BE2C (cell line): ENCODE results near the gene SPATA45.
"Not testable (repeated sequence)": the region's sequence is repeated elsewhere in the genome, so short reads cannot be mapped to it uniquely, and the experiment has no call there.

Source experiments
- DNase-seq: peaks from one replicate; pipeline ENCODE4 v3.0.0-alpha.2; 2020
- H3K27me3 ChIP-seq: fragments of 250-450 bp; sonication (Bioruptor Pico); 2 replicates; pipeline ENCODE4 v1.5.1; 2020; ENCODE audit warnings: mild to moderate bottlenecking
- H3K36me3 ChIP-seq: fragments of 250-450 bp; sonication (Bioruptor Pico); 2 replicates; pipeline ENCODE4 v1.5.1; 2020; ENCODE audit warnings: mild to moderate bottlenecking
- H3K4me1 ChIP-seq: fragments of 250-450 bp; sonication (Bioruptor Pico); 2 replicates; pipeline ENCODE4 v1.5.1; 2020
- H3K4me3 ChIP-seq: 2 replicates; pipeline ENCODE4 v1.5.1; 2011; ENCODE audit warnings: low read depth, low read length
- H3K9me3 ChIP-seq: fragments of 250-450 bp; sonication (Bioruptor Pico); 2 replicates; pipeline ENCODE4 v1.5.1; 2020
- TF ChIP-seq, protein P1 (sequence below): IDR thresholded peaks from 2 replicates; pipeline ENCODE4 v1.5.1; 2012; ENCODE audit warnings: mild to moderate bottlenecking, low read depth, low read length

Gene SPATA45

DNA sequence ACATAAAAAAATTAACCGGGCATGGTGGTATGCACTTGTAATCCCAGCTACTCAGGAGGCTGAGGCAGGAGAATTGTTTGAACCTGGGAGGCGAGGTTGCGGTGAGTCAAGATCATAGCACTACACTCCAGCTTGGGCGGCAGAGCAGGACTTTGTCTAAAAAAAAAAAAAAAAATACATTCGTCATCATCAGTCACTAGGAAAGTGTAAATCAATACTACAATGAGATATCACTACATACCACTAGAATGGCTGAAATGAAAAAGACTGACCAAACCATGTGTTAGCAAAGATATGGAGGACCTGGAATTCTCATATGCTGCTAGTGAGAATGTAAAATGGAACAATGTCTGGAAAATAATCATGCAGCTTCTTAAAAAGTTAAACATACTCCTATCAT, 9.3 kb downstream of the SPATA45 start:
- H3K36me3 ChIP-seq: no peaks in the 10 kb centered on the region
- no peaks in the 10 kb centered on the region for H3K9me3 ChIP-seq
- DNase-seq: no peak
- H3K27me3 ChIP-seq: no peaks in the 10 kb centered on the region
- no peaks in the 10 kb centered on the region for H3K4me1 ChIP-seq
- TF ChIP-seq, protein P1, sequence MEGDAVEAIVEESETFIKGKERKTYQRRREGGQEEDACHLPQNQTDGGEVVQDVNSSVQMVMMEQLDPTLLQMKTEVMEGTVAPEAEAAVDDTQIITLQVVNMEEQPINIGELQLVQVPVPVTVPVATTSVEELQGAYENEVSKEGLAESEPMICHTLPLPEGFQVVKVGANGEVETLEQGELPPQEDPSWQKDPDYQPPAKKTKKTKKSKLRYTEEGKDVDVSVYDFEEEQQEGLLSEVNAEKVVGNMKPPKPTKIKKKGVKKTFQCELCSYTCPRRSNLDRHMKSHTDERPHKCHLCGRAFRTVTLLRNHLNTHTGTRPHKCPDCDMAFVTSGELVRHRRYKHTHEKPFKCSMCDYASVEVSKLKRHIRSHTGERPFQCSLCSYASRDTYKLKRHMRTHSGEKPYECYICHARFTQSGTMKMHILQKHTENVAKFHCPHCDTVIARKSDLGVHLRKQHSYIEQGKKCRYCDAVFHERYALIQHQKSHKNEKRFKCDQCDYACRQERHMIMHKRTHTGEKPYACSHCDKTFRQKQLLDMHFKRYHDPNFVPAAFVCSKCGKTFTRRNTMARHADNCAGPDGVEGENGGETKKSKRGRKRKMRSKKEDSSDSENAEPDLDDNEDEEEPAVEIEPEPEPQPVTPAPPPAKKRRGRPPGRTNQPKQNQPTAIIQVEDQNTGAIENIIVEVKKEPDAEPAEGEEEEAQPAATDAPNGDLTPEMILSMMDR: no peak
- no peak overlapping the region for H3K4me3 ChIP-seq

- H3K36me3 ChIP-seq, H3K4me1 ChIP-seq, H3K27me3 ChIP-seq, H3K9me3 ChIP-seq, DNase-seq, H3K4me3 ChIP-seq: not testable (repeated sequence)
These were observed 13.9 kb downstream of the SPATA45 start for GRCh38 chr1:212833211-212834207.

DNA sequence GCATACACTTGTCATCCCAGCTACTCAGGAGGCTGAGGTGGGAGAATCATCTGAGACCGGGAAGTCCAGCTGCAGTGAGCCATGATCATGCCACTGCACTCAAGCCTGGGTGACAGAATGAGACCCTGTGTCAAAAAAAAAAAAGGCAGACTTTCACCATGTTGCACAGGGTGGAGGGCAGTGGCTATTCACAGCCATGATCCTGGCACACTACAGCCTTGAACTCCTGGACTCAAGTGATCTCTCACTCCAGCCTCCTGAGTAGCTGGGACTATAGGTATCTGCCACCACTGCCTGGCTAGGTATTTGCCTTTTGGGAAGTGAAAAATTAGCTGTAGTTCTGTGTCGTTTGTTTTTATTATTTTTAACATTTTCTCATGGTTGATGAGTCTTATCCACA, 19.1 kb downstream of the SPATA45 start:
- no peaks in the 10 kb centered on the region for H3K4me1 ChIP-seq
- H3K4me3 ChIP-seq: no peak overlapping the region
- no peak for DNase-seq
- H3K9me3 ChIP-seq: no peaks in the 10 kb centered on the region; the same call in 1 of the 2 replicates
- no peaks in the 10 kb centered on the region for H3K36me3 ChIP-seq
- TF ChIP-seq, protein P1: no peak
- no peaks in the 10 kb centered on the region for H3K27me3 ChIP-seq

DNA sequence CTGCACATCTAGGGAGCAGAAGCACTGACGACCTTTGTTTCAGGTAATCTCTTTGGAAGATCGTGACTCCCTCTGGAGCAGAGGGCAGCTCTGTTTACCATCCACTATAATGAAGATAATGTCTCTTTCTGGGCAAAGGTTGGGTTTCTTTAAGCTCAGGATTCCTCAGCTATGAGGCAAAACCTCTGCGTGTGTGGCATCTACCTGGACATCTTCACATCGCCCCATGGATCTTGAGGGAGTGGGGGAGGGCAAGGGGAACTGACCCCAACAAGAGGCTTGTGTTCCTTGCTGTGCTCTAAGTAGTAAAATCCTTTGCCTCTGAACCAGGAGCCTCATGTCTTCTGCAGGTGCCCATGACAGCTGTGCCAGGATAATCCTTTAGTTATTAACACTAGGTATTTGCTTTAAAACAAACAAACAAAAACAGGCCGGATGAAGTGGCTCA, 19.6 kb downstream of the SPATA45 start:
- no peak overlapping the region for H3K4me3 ChIP-seq
- H3K36me3 ChIP-seq: no peaks in the 10 kb centered on the region
- H3K9me3 ChIP-seq: no peaks in the 10 kb centered on the region; the same call in 1 of the 2 replicates
- DNase-seq: no peak
- TF ChIP-seq, protein P1: no peak
- no peaks in the 10 kb centered on the region for H3K4me1 ChIP-seq
- H3K27me3 ChIP-seq: no peaks in the 10 kb centered on the region

- TF ChIP-seq, protein P1: no peak
- no peaks in the 10 kb centered on the region for H3K36me3 ChIP-seq
- H3K4me3 ChIP-seq: no peak overlapping the region
- no peaks in the 10 kb centered on the region for H3K27me3 ChIP-seq
- DNase-seq: no peak
- no peaks in the 10 kb centered on the region; the same call in 1 of the 2 replicates for H3K9me3 ChIP-seq
- no peaks in the 10 kb centered on the region for H3K4me1 ChIP-seq
These were observed 20.2 kb downstream of the SPATA45 start for GRCh38 chr1:212827171-212827776.

DNA sequence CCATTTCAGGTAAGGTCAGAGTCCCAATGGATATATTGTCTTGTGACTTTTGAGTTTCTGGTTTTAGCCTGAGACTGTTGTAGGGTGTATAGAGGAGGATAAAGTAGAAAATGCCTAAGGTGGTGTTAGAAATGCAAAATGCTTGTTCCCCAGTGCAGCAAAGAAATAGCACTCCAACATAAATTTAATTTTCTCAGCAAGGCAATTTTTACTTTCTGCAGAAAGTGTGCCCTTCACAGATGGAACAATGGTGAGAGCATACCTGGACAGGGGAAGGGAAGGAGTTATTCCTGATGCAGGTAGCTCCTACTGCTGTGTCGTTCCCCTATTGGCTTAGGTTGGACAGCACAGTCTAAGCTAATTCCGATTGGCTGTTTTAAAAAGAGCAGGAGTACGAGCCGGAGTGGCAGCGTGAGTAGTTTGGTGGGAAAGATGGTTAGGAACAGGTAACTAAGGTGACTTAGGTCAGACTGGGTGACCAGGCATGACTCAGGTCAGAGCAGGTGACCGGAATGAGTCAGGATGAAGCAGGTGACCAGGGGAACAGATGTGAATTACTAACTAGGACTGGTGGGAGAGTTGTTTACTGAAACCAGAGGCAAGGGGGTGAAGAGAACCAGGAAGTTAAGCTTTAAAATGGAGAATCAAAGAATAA, 21.5 kb downstream of the SPATA45 start:
- Histone ChIP-seq H3K9me3 (no peaks in the 10 kb centered on the region; the same call in 1 of the 2 replicates), H3K4me1 (no peaks in the 10 kb centered on the region), H3K36me3 (no peaks in the 10 kb centered on the region), H3K27me3 (no peaks in the 10 kb centered on the region), H3K4me3 (no peak overlapping the region)
- no peak for DNase-seq
- TF ChIP-seq, protein P1: no peak
